ENCODE results near the gene MYCN.
"Not testable (repeated sequence)": the region's sequence is repeated elsewhere in the genome, so short reads cannot be mapped to it uniquely, and the experiment has no call there.

MYCN gene

DNA sequence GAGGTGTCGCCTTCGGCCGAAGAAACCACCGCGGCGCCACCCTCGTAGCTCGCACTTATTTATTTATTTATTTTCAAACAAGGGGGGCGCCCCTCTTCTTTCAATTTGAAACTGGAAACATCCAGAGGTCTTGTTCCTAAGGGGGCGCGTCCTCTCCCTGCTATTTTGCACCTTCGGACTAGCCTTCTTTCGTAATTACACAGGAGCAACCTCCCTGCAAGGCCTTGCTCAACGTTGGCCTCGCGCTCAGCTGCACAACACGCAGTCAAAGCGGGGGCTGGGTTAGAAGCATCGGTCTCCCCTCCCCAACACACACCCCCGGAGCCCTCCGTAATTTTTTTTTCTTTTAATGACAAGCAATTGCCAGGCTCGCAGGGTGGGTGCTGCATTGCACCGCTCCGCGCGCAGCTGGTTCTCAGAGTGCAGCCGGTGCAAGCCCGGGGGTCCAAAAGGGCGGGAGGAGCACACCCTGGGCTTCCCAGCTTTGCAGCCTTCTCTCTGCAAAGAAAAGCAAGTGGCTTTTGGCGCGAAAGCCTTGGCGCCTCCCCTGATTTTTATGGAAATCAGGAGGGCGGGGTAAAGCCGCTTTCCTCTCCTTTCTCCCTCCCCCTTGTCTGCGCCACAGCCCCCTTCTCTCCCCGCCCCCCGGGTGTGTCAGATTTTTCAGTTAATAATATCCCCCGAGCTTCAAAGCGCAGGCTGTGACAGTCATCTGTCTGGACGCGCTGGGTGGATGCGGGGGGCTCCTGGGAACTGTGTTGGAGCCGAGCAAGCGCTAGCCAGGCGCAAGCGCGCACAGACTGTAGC lies at the start of gene MYCN:
MYCN (plus strand) TSS at position 697 of the 807 bp plus-strand sequence. CDS start 1,515 bp downstream, outside the sequence.
- peak; percentile 19 for DNase-seq

DNA sequence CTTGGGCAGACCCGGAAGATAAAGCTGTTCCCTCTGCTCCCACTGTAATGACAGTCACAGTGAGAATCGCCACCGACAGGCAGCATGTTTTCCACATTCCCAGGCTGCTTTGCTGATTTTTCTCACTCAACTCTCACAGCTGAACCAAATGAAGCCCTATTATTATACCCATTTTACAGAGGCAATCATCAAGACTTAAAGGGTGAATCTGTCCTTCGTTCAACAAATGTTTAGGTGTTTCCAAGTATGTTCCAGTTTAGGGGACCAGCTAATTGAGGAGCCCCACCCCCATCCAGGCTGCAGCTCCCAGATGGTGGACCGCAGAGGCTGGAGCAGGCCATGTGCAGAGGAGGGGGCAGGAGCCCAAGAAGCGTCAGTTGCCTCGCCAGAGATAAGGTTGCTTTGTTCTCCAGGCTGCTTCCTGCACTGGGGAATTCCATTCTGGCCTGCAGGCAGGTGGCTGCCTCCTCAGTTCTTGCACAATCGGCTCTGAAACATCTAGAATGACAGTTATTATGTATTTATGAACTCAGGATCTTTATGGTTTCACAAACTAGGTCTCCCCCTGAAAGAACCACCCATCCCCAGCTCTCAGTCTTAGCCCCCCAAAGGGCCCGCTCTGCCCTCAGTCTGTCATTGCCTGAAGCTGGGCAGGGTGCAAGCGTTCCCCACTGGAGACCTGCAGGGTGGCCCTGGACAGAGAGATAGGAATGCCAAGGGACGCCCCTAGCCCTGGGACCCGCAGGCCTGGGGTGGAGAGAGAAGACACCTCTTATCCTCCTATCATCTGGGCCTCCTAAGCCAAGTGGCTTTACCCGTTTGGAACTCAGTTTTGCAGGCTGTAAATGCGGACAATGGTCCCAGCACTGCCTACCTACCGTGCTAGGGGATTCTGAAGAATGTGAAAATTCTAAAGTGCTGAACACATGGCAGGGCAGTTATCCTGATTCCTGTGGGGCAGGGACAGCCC lies 49.1 kb upstream of the MYCN start:
- no peak for DNase-seq

DNA sequence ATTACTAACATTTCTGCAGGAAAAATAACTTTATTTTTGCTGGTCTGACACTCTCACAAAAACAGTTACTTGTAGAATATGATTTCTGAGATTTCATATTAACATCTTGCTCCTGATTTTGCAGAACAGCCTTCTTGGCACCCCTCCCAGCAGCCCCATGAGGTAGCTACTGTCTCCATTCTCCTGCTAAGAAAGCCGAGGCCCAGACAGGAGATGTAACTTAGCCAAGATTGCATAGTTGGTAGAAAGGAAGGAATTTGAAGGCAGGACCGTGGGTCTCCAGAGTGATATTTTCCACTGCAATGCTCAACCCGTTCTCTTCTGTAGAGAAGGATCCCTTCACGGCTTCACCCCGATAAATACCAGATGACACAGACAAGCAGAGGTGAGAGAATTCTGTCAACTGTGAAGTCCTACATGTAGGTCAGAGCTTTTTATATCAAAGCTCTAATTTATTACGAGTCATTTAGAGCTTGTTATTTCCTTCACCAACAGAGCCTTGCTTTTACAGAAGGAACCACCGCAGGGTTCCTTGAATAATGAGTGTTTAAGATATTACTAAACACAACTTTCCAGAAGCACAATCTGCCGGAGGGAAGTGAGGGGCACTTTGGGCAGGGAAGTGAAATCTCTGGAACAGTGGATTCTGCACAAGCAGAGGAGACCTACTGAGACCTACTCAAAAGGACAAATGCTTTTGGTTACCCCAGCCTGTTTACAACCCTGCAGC lies 48.0 kb upstream of the MYCN start:
- no peak for DNase-seq

DNA sequence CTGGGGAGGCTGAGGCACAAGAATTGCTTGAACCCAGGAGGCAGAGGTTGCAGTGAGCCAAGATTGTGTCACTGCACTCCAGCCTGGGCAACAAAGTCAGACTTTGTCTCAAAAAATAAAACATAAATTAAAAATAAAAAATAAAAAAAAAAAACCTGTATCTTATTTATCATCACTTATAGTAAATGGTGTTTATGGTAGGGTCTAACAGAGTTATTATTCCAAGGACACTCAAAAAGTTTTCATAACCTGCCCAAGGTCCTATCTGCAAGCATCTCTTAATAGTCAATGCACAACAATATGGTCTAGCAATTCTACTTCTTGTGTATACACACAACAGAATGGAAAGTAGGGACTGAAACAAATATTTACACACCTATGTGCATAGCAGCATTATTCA lies 47.3 kb upstream of the MYCN start:
- DNase-seq, result no peak

DNA sequence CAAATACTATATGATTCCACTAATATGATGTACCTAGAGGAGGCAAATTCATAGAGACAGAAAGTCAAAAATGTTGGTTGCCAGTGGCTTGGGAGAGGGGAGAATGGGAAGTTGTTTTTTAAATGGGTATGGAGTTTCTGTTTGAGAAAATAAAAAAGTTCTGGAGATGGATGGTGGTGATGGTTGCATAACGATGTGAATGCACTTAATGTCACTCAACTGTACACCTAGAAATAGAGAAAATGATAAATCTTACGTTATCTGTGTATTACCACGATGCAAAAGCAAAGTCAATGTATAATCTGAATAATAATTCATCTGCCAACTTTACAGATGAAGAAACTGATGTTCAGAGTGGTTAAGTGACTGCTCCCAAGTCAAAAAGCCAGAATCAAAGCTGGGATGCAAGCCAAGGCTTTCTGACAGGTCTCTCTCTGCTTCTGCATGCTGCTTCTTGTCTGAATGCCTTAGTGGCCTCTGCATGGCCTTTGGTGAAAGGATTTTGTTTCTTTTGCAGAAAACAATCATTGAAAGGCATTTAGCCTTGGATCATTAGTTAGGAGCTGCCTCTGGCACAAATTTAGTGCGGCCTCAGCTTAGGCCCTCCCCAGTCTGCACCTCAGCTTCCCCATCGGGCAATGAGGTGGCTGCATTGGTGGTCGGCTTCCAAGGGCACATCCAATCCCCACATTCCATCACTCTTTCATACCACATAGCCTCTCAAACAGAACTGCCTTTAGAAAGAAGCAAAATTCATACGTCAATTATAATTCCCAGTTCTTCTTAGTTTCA lies 46.5 kb upstream of the MYCN start:
- DNase-seq, result no peak

DNA sequence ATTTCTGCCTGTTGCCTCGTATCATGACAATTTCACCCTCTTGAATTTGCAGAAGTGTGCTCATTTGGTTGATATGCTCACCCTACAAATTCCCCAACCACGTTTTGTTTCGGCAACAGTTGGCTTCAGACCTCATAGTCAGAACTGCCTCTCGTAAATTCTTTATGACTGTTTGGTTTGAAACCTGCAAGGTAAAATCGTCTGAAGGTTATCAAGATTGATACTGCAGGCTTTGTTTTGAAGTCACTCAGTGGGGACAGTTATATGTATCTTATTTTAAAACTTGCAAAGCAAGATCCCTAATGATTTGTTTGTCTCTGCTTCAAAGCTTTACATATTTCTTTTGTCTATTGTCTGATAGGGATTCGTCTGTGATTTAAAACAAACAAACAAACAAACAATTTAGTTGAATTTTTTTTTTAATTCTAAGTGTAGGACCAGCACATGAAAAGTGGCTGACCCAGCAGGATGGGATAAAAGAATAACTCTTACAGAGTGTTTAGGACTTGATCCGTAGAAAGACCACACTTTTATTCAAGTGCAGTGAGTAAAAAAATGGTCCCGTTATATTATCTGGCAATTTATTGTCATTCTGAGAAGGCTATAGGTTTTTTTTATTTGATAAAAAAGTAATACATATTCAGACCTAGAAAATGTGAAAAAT lies 45.7 kb upstream of the MYCN start:
- DNase-seq, result no peak

DNA sequence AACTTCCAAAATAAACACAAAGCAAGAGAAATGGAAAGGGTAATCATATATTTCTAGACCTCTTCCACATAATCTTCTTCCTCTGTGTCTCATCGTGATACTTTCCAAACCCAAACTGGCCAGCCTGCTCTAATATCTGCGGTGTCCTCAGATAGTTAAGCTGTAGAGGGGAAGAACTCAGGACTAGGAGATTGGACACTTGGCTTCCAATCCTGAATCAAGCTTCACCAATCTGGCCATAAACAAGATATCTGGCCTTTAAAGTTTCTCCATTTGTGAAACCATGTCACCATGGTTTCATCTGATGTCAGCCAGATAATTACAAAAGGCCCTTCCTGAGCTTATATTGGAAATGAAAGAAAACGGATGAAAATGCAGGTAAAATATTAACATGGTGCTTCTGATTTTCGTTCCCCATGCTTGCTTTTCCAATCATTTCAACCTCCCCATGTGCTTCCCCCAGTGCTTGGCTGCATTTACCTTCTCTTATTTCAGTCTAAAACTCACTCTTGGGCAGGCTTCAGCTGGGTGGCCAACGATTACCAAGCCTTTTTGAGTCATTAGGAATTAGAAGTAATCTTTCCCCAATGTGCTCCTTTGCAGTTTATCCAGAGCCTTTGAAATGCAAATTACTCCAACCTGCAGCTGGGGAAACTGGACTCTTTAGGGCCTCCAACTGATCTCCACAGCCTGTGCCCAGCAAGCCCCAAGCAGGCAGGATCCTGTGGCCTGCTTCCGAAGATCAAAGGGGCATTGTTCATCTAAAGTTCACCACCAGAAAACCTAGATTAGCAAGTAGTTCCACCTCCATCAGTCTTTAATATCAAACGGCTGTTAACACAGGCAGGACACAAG lies 44.5 kb upstream of the MYCN start:
- DNase-seq, result no peak

DNA sequence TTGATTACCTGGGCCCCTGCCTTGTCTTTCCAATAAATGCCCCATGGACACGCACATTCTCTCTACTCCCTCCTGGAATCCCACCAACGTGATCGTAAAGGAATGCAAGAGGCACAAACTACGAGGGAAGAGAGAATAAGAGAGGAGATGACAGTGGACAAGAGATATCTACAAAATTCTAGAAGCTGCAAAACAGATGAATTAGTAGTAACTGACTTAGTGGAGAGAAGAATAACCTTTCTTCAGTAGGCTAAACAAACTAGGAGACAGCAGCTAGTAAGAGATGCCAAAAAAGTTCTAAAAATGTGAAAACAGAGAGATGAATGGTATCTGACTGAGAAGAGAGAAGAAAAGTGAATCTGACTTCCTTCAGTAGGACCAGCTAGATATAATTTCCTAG lies 43.5 kb upstream of the MYCN start:
- no peak for DNase-seq

DNA sequence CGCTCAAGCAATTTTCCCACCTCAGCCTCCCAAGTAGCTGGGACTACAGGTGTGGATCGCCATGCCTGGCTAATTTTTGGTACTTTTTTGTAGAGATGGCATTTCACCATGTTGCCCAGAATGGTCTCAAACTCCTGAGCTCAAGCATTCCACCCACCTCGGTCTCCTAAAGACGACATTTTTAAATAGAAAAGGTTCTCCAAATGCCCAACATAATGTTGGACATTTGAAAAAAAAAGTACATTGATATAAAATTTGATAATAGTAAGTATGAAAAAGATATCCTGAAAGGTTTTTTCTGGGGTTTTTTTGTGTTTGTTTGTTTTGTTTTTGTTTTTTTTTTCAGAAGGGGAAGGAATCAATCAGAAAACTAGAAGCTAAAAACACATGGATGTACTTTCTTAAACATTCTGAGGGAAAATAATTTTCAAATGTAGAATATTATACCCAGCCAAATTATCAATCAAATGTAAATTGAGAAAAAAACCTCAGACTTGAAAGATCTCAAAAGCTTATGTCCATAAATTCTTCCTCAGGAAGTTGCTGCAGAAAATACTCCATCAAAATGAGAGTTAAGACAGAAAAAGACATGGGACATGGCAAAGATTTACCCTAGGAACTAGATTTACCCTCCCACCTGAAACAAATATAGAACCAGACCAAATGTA lies 42.8 kb upstream of the MYCN start:
- no peak for DNase-seq

DNA sequence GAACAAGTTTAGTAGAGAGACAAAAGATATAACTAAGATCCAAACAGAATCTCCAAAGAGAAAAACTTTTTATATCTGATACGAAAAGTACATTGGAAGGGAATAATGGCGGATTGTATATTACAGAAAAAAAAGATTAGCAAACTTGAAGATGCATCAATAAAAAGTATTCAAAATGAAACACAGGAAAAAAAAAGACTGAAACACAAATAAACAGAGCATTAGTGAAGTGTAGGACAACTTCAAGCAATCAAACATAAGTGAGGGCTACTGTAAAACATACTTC lies 41.1 kb upstream of the MYCN start:
- no peak for DNase-seq

DNA sequence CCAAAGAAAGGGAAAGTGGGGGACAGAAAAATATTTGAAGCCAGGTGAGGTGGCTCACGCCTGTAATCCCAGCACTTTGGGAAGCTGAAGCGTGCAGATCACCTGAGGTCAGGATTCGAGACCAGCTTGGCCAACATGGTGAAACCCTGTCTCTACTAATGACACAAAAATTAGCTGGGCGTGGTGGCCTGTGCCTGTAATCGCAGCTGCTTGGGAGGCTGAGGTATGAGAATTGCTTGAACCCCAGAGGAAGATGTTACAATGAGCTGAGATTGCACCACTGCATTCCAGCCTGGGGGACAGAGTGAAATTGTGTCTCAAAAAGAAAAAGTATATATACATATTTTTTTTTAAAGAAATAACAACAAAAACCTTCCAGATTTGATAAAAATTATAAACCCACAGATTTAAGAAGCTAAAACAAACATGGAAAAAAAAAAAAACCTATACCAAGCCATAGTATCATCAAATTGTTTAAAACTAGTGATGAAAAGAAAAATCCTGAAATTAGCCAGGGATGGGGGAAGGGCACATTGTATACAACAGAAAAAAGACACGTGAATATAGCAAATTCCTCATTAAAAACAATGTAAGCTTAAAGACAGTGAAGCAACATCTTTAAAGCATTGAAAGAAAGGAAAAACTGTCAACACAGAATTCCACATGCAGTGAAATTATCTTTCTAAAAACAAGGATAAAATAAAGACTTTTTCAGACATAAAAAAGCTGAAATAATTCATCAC lies 40.4 kb upstream of the MYCN start:
- no peak for DNase-seq

DNA sequence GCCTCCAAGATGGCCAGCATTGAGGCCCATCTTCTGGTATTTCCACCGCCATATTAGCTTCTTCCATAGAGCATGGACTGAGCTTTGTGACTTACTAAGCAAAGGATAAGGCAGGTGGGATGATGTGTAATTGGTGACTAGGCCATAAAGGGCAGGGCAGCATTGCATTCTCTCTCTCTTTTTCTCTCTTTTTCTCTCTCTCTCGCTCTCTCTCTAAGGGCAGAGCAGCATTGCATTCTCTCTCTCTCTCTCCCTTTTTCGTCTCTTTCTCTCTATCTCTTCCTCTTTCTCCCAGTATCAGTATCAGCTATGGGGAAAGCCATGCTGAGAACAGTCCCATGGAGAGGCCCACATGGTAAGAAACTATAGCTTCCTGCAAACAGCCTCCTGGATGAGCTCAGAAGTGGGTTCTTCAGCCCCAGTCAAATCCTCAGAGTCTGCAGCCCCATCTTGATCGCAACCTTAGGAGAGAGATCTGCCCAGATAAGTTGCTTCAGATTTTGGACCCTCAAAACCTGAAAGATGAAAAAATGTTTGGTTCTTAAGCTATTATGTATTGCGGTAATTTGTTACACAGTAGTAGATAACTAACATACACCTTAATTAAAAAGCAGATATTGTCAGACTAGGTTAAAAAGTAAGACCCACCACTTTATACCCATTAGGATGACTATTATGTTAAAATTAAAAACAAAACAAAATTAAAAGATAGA lies 39.1 kb upstream of the MYCN start:
- DNase-seq, result no peak

DNA sequence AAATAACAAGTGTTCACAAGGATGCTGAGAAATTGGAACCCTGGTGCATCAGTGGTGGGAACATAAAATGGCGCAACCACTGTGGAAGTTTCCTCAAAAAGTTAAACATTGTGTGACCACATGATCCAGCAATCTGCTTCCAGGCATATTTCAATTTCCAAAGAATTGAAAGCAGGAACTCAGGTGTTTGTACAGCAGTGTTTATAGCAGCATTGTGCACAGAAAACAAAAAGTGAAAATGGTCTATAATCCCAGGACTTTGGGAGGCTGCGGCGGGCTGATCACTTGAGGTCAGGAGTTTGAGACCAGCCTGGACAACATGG lies 38.6 kb upstream of the MYCN start:
- no peak for DNase-seq

DNA sequence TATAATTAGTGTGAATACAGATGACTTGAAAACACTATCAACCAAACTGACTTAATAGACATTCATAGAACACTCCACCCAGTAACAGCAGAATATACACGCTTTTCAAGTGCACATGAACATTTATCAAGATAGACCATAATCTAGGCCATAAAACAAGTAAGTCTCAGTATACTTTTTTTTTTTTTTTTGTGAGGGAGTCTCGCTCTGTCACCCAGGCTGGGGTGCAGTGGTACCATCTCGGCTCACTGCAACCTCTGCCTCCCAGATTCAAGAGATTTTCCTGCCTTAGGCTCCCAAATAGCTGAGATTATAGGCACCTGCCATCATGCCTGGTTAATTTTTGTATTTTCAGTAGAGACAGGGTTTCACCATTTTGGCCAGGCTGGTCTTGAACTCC lies 36.4 kb upstream of the MYCN start:
- DNase-seq, result not testable (repeated sequence)

DNA sequence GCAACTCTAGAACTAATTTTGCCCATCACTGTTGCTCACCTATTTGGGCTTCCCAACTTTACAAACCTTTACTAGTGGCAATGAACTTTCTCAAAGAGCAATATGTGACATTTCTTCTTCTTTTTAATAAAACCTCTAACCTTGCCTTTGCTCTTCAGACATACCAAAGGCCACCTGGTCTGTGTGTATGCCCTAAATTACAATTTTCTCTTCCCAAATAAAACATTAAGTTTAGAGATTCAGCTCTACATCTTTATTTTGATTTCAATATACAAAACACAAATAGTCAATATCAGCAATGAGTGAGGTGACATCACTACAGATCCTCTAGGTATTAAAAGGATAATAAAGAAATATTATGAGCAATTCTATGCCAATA lies 35.1 kb upstream of the MYCN start:
- no peak for DNase-seq

DNA sequence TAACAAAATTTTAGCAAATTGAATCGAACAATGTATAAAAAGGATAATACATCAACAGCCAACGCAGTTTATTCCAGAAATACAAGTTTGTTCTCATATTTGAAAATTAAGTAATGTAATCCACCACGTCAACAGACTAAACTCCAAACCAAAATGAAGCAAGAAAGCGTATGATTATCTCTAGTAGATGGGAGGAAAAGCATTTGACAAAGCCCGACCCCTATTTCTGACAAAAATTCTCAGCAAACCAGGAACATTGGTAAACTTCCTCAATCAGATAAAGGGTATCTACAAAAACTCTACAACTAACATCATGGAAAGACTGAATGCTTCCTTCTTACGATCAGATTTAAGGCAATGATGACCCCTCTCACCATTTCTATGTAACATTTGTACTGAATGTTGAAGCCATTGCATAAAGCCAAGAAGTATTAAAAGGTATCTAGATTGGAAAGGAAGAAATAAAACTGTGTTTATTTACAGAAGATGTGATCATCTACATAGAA lies 34.3 kb upstream of the MYCN start:
- no peak for DNase-seq

DNA sequence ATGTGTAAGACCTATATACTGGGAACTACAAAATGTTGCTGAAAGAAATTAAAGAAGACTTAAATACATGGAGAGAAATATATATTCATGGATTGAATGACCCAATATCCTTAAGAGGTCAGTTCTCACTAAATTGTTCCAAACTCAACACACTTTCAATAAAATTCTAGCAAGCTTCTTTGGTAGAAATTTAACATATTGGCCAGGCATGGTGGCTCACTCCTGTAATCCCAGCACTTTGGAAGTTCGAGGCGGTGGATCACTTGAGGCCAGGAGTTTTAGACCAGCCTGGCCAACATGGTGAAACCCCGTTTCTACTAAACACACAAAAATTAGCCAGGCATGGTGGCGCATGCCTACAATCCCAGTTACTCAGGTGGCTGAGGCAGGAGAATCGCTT lies 33.6 kb upstream of the MYCN start:
- no peak for DNase-seq

DNA sequence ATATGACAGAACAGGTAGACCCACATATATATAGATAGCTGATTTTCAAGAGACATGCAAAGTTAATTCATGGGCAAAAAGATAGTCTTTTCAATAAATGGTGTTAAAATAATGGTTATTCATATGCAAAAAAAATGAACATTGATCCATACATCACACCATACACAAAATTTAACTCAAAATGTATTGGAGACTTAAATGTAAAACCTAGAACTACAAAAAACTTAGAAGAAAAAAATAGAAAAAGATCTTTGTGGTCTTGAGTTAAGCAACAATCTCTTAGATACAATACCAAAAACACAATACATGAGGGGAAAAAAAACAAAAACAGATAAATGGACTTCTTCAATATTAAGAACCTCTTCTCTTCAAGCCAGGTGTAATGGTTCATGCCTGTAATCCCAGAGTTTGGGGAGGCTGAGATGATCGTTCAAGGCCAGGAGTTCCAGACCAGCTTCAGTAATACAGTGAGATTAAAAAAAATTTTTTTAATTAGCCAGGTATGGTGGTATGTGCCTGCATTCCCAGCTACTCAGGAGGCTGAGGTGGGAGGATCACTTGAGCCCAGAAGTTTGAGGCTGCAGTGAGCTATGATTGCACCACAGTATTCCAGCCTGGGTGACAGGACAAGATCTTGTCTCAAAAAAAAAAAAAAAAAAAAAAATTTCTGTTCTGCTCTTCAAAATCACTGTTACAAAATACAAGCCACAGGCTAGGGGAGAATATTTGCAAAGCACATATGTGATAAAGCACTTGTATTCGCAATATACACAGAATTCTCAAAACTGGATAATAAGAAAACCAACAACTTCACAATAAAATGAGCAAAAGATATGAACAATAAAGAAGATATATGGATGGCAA lies 32.7 kb upstream of the MYCN start:
- DNase-seq, result no peak
